Measurements from ENCODE around the gene PPFIA3.
A peak's percentile ranks its signal among the peaks of the same experiment; 100 is the strongest.

PPFIA3 gene

GRCh38 chr19:49119411-49120324 is at the start of gene PPFIA3:
TSS of gene PPFIA3 (plus strand) at chr19:49119544. CDS start at chr19:49127874, 8,330 bp downstream.
- DNase-seq = no peak

- DNase-seq = no peak
These were observed 48.9 kb upstream of the PPFIA3 start for GRCh38 chr19:49070416-49070815.

- peak; percentile 19 for DNase-seq
These were observed 47.3 kb upstream of the PPFIA3 start for GRCh38 chr19:49071860-49072547.

- DNase-seq = peak; percentile 16
These were observed 45.6 kb upstream of the PPFIA3 start for GRCh38 chr19:49073514-49074378.

GRCh38 chr19:49074869-49075268 is 44.5 kb upstream of the PPFIA3 start:
- DNase-seq = peak; percentile 35

- DNase-seq = no peak
These were observed 39.0 kb upstream of the PPFIA3 start for GRCh38 chr19:49080392-49080791.

GRCh38 chr19:49081273-49081672 is 38.1 kb upstream of the PPFIA3 start:
- DNase-seq = no peak

GRCh38 chr19:49084206-49085019 is 34.9 kb upstream of the PPFIA3 start:
- DNase-seq = no peak

- DNase-seq = peak; percentile 100
These were observed 34.1 kb upstream of the PPFIA3 start, which contains the start of gene SNRNP70 for GRCh38 chr19:49085020-49085867. TSS of gene SNRNP70 (plus strand) at chr19:49085451. CDS start at chr19:49086415, 964 bp downstream.

GRCh38 chr19:49085868-49086232 is 33.5 kb upstream of the PPFIA3 start:
- no peak for DNase-seq

- no peak for DNase-seq
These were observed 33.0 kb upstream of the PPFIA3 start for GRCh38 chr19:49086296-49086695.

GRCh38 chr19:49091391-49092038 is 27.8 kb upstream of the PPFIA3 start:
- peak; percentile 23 for DNase-seq

- DNase-seq = no peak
These were observed 26.7 kb upstream of the PPFIA3 start for GRCh38 chr19:49092686-49093085.

- no peak for DNase-seq
These were observed 24.6 kb upstream of the PPFIA3 start for GRCh38 chr19:49094505-49095482.

- peak; percentile 83 for DNase-seq
These were observed 21.7 kb upstream of the PPFIA3 start for GRCh38 chr19:49097453-49098288.

- DNase-seq = no peak
These were observed 20.5 kb upstream of the PPFIA3 start for GRCh38 chr19:49098795-49099194.

- no peak for DNase-seq
These were observed 18.2 kb upstream of the PPFIA3 start for GRCh38 chr19:49101160-49101559.

- DNase-seq = no peak
These were observed 17.0 kb upstream of the PPFIA3 start for GRCh38 chr19:49102303-49102702.

All from activated CD4-positive, alpha-beta T cell treated with anti-CD3 and anti-CD28 coated beads, Interleukin-2, Interleukin-6, amounts not matched to agents 100 ng/mL and 50 ng/mL, durations not matched to agents 16 hours and 8 hours (primary cell).